Measurements from ENCODE around the gene SLC25A21.

DNA sequence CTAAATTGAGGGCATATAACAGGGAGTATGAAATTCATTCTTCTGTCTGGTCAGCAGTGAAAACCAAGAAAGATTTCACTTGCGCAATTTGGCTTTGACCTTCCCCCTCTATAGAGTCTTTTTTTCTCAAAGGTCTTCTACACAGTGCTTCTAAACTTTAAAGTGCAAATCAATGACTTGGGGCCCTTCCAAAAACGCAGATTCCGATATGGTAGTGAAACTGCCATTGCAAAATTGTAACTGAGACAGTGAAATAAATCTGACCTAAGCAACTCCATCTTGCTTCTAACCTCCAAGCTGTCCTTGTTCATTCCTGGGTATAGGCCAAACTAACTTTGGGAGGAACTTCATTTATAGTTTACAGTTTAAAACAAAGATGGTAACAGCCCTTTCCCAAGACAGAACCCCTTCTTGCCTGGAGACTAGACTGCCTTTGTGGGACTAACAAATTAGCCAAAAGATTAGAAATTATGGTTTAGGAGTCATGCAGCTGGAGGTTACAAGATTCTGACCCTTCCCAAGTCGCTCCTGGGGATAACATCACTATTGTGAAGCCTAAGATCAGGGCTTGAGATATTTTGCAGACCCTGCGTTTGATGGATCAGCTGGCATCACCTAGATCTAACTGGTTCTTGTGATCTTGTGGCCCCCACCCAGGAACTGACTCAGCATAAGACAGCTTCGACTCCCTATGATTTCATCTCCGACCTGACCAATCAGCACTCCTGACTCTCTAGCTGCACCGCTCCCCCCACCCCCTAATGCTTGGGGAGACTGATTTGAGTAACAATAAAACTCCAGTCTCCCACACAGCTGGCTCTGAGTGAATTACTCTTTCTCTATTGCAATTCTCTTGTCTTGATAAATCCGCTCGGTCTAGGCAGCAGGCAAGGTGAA, 5.0 kb downstream of the SLC25A21 start:
- TF ChIP-seq, protein P1, sequence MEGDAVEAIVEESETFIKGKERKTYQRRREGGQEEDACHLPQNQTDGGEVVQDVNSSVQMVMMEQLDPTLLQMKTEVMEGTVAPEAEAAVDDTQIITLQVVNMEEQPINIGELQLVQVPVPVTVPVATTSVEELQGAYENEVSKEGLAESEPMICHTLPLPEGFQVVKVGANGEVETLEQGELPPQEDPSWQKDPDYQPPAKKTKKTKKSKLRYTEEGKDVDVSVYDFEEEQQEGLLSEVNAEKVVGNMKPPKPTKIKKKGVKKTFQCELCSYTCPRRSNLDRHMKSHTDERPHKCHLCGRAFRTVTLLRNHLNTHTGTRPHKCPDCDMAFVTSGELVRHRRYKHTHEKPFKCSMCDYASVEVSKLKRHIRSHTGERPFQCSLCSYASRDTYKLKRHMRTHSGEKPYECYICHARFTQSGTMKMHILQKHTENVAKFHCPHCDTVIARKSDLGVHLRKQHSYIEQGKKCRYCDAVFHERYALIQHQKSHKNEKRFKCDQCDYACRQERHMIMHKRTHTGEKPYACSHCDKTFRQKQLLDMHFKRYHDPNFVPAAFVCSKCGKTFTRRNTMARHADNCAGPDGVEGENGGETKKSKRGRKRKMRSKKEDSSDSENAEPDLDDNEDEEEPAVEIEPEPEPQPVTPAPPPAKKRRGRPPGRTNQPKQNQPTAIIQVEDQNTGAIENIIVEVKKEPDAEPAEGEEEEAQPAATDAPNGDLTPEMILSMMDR (IDR thresholded peaks at IDR 0.05) = no peak
- TF ChIP-seq EZH2 (IDR thresholded peaks at IDR 0.05) (no peak), EZH2phosphoT487 (IDR thresholded peaks at IDR 0.05) (no peak)
